ENCODE data around the gene BACH2. TPM values are rescaled to one million over a fixed set of nuclear protein-coding genes. Genes with fewer than 3 reads are reported as not detected.

The BACH2 gene
- polyA plus RNA-seq, 1 of the 3 experiments (the other 2 are of a cell fraction): 0.46 TPM

DNA sequence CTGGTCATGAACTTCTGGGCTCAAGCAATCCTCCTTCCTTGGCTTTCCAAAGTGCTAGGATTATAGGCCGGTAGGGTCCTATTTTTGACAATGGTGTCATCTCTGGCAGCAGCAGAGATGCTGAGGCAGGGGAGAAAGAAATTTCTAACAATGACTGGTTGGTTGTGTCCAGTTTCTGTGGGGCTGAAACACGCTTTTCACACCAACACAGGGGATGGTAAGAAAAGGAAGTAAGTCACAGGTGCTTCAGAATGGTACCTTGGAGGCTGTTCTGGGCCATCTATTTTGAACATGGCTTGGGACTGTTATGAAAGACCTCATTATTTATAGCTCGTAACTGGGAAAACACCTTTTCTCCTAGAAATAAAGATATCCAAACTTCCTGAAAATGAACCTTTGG lies 329.7 kb downstream of the BACH2 start:
- H3K36me3 ChIP-seq (replicated peaks in 1 of 2; ENCODE audit: control insufficient read depth in 1 of 2, insufficient read depth in 2 of 2, low read length in 1 of 2): no peaks in the 10 kb centered on the region
- H3K4me3 ChIP-seq (ENCODE audit: low read depth in 2 of 2, low read length in 1 of 2): no peak overlapping the region
- TF ChIP-seq RAD21 (IDR thresholded peaks at IDR 0.05; ENCODE audit: low read length): no peak
- no peak for TF ChIP-seq CHD2 (IDR thresholded peaks at IDR 0.05; ENCODE audit: low read length, partially characterized antibody)
- H3K79me2 ChIP-seq (ENCODE audit: insufficient read depth): no peaks in the 10 kb centered on the region
- no peaks in the 10 kb centered on the region for H3K9me3 ChIP-seq
- CTCF ChIA-PET: interaction anchor here (1.1 to 2.8 kb wide), 8 partner anchors 11 to 512 kb away, joined by 4 to 28 read pairs (median 7); no protein-coding TSS in a partner anchor
- no peak overlapping the region for H3K9ac ChIP-seq
- POLR2A ChIA-PET: interaction anchor here (1.4 to 1.5 kb wide), 3 partner anchors 11 to 19 kb away, joined by 4 to 11 read pairs (median 4); no protein-coding TSS in a partner anchor
- no peak for DNase-seq
- H4K20me1 ChIP-seq (ENCODE audit: insufficient read depth): no peaks in the 10 kb centered on the region
- WGBS (ENCODE audit: low lambda C conversion rate): 93% methylated on average over 3 of the region's 3 CpGs
- H3K27ac ChIP-seq (ENCODE audit: low read depth in 2 of 2, low read length in 1 of 2): peak overlapping the region in 1 of 2 experiments; percentile 95; a peak in 2 of 4 replicates
- no peak overlapping the region for H3K4me2 ChIP-seq
- no peak overlapping the region for H2AFZ ChIP-seq (ENCODE audit: low read depth)
- H3K9me2 ChIP-seq: no peaks in the 10 kb centered on the region
- 0 out of 2 replicates have a peak, but pooled peaks cover 5% of the 10 kb centered on the region for H3K27me3 ChIP-seq (ENCODE audit: insufficient read depth)
- H3F3A ChIP-seq (replicated peaks; ENCODE audit: insufficient read depth): no peaks in the 10 kb centered on the region
- peaks cover 0 to 26% of the 10 kb centered on the region in 2 experiments; a peak in 2 of 4 replicates for H3K4me1 ChIP-seq (ENCODE audit: control insufficient read depth in 1 of 2, insufficient read depth in 2 of 2, low read depth in 1 of 2, low read length in 1 of 2)

- peak; percentile 68 for DNase-seq
- Histone ChIP-seq H3K9me2 (no peaks in the 10 kb centered on the region), H3K27ac (ENCODE audit: low read depth in 2 of 2, low read length in 1 of 2) (peak overlapping the region in 1 of 2 experiments; percentile 95; a peak in 2 of 4 replicates), H3K4me3 (ENCODE audit: low read depth in 2 of 2, low read length in 1 of 2) (no peak overlapping the region), H4K20me1 (ENCODE audit: insufficient read depth) (no peaks in the 10 kb centered on the region), H3K9ac (no peak overlapping the region), H3K27me3 (ENCODE audit: insufficient read depth) (0 out of 2 replicates have a peak, but pooled peaks cover 5% of the 10 kb centered on the region), H3K4me1 (ENCODE audit: control insufficient read depth in 1 of 2, insufficient read depth in 2 of 2, low read depth in 1 of 2, low read length in 1 of 2) (peaks cover 0 to 26% of the 10 kb centered on the region in 2 experiments; a peak in 2 of 4 replicates), H3K4me2 (no peak overlapping the region), H2AFZ (ENCODE audit: low read depth) (no peak overlapping the region), H3K9me3 (no peaks in the 10 kb centered on the region), H3F3A (replicated peaks; ENCODE audit: insufficient read depth) (no peaks in the 10 kb centered on the region), H3K79me2 (ENCODE audit: insufficient read depth) (no peaks in the 10 kb centered on the region), H3K36me3 (replicated peaks in 1 of 2; ENCODE audit: control insufficient read depth in 1 of 2, insufficient read depth in 2 of 2, low read length in 1 of 2) (no peaks in the 10 kb centered on the region)
- ChIA-PET POLR2A (interaction anchor here (1.1 to 1.5 kb wide), 5 partner anchors 11 to 329 kb away, joined by 3 to 11 read pairs (median 4); no protein-coding TSS in a partner anchor), CTCF (interaction anchor here (0.8 to 2.8 kb wide), 9 partner anchors 11 to 513 kb away, joined by 3 to 28 read pairs (median 7); no protein-coding TSS in a partner anchor)
- TF ChIP-seq MXI1 (IDR thresholded peaks at IDR 0.05; ENCODE audit: low read depth, low read length) (no peak; the same call in 1 of the 2 replicates), EZH2phosphoT487 (IDR thresholded peaks at IDR 0.05; ENCODE audit: borderline replicate concordance, low read depth) (no peak), GATA2 (CRISPR knock-in tag; IDR thresholded peaks at IDR 0.05) (peak; percentile 57; the same call in 1 of the 2 replicates), RCOR1 (IDR thresholded peaks at IDR 0.05; ENCODE audit: low read length) (peak; percentile 86), GABPA (IDR thresholded peaks at IDR 0.05; ENCODE audit: low read depth) (no peak), USF1 (IDR thresholded peaks at IDR 0.05; ENCODE audit: borderline replicate concordance, low read depth) (no peak), CHD2 (IDR thresholded peaks at IDR 0.05; ENCODE audit: low read length, partially characterized antibody) (peak; percentile 61), RXRA (IDR thresholded peaks at IDR 0.05; ENCODE audit: borderline replicate concordance, low read depth) (no peak), ELF1 (IDR thresholded peaks at IDR 0.05) (no peak), RAD21 (IDR thresholded peaks at IDR 0.05; ENCODE audit: low read length) (peak; percentile 6; the same call in 1 of the 2 replicates), JUND (IDR thresholded peaks at IDR 0.05) (no peak), EP300 (IDR thresholded peaks at IDR 0.05; ENCODE audit: borderline replicate concordance in 1 of 2, low read depth in 1 of 2, low read length in 1 of 2) (peak in 1 of 2 experiments; percentile 81; a peak in 2 of 4 replicates), SMC3 (IDR thresholded peaks at IDR 0.05; ENCODE audit: low read depth, low read length) (no peak), REST (IDR thresholded peaks at IDR 0.05; ENCODE audit: low read depth, low read length) (no peak), PBX3 (IDR thresholded peaks at IDR 0.05) (no peak)
- TF ChIP-seq, protein P1, sequence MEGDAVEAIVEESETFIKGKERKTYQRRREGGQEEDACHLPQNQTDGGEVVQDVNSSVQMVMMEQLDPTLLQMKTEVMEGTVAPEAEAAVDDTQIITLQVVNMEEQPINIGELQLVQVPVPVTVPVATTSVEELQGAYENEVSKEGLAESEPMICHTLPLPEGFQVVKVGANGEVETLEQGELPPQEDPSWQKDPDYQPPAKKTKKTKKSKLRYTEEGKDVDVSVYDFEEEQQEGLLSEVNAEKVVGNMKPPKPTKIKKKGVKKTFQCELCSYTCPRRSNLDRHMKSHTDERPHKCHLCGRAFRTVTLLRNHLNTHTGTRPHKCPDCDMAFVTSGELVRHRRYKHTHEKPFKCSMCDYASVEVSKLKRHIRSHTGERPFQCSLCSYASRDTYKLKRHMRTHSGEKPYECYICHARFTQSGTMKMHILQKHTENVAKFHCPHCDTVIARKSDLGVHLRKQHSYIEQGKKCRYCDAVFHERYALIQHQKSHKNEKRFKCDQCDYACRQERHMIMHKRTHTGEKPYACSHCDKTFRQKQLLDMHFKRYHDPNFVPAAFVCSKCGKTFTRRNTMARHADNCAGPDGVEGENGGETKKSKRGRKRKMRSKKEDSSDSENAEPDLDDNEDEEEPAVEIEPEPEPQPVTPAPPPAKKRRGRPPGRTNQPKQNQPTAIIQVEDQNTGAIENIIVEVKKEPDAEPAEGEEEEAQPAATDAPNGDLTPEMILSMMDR (IDR thresholded peaks at IDR 0.05): no peak
- 58% methylated on average over 1 of the region's 1 CpG for WGBS (ENCODE audit: low lambda C conversion rate)
These were observed 330.5 kb downstream of the BACH2 start for GRCh38 chr6:89966228-89966544.

Data from SK-N-SH (cell line).